HG03442 (cell line): Measurements from ENCODE around the gene TOR2A.
"Not testable (repeated sequence)": the region's sequence is repeated elsewhere in the genome, so short reads cannot be mapped to it uniquely, and the experiment has no call there.

Experiments used
- ATAC-seq: cut with Tn5 transposase; IDR thresholded peaks from one replicate; pipeline ENCODE4 v1.9.1; 2021; ENCODE audit warnings: mild to moderate bottlenecking, moderate library complexity; ENCODE audit not compliant: unreplicated experiment

The TOR2A gene

DNA sequence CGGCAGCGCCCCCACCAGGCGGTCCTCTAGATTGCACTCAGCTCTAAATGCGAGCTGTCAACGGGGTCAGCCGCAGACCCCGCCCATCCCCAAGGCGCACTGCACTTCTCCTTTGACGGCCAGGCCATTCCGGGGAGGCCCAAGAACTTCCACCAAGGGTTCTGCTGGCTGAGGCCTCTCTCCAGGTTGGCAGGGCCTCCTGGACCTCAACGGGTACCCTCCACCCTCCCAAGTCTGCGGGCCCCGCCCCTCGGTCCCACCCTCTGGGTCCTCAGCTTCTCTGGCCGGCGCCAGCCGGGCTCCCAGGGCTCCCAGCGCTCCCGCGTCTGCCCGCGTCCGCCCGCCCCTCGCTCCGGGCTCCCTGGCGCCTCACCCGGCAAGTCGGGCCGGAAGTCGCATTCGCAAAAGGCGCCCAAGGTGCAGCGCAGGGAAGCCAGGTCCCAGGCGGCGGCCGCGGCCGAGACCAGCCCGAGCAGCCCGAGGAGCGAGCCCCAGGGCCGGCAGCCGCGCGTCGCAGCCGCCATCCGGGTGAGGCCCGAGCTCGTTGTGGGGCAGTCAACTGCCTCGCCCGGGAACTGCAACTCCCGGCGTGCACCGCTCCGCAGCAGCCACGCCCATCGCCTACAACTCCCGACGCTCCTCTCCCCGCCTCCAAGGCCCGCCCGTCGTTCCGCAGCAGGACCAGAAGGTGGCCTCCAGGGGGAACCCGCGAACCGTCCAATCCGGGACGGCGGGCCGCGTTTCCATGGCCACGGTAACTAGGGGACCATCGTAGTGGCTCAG is at the start of gene TOR2A:
Gene TOR2A (minus strand): TSS at position 548 of the 783 bp plus-strand sequence. CDS start 24 bp downstream, at position 524.
- peak; percentile 88 for ATAC-seq

DNA sequence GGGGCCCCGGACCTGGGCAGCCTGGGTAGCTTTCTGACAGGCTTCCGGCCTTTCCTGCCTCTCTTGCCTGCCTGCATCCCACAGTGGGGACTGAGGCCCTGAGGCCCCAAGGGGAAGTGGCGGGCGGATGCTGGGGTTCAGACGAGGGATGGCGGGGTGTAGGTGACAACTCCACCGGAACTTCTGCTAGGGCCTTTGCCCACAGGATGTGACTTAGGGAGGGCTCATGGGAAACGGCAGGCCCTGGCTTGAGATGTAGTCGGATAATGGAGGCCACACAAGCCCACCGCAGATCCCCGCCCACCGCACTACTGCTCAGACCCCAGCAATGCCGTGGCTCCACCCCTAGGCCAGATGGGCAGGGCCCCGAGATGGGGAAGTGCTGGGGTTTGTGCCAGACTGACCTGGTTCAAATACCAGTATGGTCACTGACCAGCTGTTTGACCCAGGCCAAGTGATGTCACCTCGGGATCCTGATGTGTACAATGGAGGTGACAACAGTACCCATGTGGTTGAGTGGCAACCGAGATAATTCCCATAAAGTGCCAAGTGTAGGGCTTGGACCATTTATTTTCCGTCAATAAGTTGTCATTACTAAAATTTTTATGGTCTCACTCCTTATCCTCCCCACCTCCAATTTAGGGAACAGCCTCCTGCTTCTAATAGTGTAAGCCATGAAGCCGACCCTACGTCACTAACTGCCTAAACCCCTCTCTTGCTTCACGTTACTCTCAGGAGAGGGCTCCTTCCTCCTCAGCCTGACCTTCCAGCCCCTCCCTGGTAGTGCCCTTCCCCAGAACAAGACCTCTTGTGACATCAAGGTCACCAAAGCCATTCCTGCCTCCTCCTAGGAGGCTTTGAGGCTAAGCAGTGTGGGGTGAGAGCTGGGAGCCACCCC is 48.3 kb upstream of the TOR2A start:
- no peak for ATAC-seq

DNA sequence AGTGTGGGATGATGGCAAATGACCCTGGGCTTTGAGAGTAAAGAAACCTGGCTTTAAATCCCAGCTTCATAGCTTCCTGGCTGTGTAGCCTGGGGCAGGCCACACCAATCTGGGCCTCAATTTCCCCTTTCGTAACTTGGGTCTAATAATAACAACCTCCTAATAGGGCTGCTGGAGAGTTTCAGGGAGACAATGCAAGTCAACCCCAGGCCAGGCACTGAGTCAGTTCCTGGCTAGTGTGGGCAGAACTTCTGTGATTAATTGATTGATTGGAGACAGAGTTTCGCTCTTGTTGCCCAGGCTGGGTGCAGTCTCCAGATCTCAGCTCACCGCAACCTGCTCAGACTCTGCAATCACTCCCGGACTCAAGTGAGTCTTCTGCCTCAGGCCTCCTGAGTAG is 46.7 kb upstream of the TOR2A start:
- no peak for ATAC-seq

DNA sequence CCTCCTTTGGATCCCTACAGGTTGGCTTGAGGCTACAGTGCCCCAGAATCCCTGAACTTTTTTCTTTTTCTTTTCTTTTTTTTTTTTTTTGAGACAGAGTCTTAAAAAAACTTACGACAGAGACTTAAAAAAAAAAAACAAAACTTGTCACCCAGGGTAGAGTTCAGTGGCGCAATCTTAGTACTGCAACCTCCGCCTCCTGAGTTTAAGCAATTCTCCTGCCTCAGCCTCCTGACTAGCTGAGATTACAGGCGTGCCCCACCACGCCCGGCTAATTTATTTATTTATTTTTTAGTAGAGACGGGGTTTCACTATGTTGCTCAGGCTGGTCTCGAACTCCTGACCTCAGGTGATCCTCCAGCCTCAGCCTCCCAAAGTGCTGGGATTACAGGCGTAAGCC is 45.8 kb upstream of the TOR2A start:
- not testable (repeated sequence) for ATAC-seq

DNA sequence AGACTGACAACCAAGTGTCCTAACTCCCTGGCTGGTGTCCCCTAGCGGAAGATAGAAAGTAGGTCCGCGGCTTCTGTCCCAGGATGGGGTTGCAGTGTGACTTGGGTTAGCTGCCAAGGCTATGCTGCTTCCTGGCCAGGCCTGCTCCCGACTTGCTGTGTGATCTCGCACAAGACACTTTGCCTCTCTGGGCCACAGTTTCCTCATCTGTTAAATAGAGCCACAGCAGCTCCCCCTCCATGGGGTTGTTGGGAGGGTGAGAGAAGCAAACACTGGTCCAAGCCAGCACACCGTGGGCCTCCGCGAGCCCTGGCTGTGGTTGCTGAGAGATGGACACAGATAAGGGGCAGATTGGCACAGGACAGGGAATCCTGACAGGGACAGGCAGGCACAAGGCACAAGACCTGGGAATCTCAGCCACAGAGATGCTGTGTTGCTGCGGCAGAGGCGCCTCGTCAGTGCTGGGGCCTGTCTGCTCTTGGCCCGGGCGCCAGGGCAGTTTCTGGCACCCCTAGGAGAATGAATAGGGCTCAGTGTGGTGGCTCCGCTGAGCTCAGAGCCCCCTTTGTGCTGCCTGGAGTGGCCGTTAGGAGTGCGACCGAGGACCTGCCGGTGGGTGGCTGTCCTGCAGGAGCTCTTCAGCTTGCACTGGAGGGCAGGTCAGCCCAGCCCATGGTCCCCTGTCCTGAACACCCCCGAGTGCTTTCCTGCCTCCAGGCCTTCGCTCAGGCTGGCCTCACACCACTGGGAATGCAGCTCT is 45.2 kb upstream of the TOR2A start:
- ATAC-seq, result no peak

DNA sequence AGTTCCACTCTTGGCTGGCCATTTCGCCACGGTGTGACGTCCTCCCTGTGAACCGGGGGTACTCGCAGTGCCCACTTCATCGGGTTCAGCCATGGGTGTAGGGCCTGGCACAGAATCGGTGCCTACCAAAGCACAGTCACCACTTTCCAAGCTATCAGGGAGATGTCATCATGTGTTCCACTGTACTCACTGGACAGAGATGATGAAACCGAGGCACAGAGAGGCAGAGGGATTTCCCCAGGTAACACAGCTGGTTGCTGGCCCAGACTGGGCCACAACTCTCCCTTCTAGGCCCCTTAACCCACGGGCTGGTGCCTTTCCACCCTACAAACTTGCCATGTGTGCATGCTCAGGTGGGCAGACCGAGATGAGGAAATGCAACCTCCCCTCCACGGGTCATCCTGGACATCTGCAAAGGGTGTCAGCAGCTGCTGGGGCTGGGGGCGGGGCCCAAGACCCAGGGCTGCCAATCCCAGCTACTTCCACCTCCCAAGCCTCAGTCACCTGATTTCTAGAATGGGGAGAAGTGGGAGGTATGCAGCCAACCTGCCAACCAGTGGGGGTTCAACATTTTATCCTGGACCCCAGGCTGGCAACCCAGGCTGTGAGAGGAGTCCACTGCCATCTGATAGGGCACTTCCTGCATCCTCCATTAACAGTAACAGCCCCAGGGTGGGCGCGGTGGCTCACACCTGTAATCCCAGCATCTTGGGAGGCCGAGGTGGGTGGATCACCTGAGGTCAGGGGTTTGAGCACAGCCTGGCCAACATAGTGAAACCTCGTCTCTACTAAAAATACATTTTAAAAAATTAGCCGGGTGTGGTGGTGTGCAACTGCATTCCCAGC is 44.3 kb upstream of the TOR2A start:
- peak; percentile 33 for ATAC-seq

DNA sequence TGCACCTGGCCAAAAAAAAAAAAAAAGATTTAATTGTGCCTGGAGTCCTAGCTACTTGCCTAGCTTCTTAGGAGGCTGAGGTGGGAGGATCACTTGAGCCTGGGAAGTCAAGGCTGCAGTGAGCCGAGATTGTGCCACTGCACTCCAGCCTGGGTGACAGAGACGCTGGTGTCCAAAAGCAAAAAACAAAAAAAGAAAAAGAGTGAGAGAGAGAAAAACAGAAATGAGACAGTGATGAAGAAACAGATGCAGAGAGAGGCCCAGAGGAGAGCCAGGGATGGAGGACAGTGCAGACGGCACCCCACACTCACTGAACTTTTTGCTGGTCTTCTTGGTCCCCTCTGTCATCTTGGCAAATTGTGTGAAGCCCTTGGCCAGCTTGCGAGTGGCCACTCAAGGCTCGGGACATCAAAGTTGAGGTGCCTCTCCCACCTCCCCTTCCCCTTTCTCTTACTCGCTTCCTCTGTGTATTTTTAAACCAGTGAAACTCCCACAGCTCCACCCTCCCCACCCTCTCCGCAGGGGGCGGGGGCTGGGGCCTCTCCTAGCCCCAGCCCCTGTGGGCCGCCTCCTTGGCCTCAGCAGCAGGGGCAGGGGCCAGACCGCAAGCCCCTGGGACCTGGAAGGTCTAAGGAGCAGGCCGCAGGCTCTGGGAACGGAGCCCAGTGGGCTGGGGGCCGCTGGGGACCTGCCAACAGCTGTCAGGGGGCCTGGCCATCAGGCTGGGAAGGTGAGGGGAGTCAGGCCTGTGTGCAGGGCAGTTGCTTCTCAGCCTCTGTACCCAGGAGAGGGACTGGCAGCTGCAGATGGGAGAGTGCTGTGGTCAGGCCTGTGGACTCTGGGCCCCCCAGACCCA is 43.4 kb upstream of the TOR2A start, which contains the start of gene SH2D3C:
Gene SH2D3C (minus strand): TSS at position 387 of the 856 bp plus-strand sequence. CDS start 39 bp downstream, at position 348.
- peak; percentile 34 for ATAC-seq

DNA sequence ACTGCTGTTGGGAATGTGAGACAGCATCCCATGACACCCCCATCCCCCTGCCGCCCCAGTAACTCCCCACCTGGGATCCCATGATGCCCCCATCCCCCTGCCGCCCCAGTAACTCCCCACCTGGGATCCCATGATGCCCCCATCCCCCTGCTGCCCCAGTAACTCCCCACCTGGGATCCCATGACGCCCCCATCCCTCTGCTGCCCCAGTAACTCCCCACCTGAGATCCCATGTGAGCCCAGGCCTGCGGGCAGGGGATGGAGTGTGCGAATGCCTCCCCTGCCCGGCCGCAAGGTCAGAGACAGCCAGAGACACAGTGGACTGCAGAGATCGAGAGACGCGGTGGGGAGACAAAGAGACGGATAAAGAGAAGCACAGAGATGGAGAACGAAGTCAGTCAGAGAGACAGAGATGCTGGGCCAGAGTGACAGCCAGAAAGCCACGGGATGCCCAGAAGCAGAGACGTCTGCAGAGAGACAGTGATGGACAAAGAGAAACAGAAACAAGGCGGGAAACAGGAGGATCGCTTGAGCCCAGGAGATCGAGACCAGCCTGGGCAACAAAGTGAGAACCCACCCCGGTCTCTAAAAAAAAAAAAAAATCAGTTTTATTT is 42.4 kb upstream of the TOR2A start:
- no peak for ATAC-seq

DNA sequence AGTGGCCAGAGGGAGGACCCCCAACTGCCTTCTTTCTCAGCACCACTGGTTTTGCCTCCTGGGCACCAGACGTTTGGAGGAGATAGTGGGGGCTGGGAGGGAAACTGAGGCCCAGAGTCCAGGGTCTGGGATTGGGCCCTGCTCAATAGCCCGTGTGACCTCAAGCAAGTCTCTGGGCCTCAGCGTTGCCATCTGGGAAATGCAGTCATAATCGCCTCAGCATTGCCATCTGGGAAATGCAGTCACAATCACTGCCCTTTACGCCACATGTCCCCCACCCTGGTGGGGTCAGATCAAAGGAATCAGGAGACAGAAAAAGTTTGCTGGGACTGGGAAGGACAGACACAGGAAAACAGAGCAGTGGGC is 41.8 kb upstream of the TOR2A start:
- no peak for ATAC-seq

DNA sequence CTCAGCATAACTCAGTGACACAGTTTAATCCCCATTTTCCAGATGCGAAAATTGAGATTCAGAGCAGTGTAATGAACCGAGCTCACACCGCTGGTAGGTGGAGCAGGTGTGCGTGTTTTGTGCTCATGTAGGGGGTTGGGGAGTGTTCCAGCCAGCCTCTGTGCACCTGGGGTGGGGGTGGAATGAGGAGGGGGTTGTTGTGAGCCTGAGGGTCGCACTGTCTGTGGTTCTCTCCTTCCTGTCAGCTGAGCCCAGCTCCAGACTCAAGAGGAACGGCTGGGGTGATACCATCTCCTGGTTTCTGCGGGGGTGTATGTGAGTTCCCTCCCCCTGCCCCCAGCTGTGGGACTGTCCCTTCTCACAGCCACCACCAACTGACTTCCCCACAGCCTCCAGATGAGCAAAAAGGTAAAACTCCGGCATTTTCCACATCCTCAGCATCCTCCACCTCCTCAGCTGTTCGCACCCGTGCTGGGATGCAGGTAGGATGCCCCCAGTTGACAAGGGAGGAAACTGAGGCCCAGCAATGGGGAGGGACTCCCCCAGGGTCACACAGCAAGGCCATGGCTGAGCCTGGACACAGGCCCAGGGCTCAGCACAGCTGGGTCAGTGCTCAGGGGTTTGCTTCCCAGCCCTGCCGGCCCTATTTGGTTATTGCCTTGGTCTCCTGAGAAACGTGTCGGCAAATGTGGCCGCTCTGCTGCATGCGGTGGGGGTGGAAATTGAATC is 41.3 kb upstream of the TOR2A start:
- no peak for ATAC-seq

DNA sequence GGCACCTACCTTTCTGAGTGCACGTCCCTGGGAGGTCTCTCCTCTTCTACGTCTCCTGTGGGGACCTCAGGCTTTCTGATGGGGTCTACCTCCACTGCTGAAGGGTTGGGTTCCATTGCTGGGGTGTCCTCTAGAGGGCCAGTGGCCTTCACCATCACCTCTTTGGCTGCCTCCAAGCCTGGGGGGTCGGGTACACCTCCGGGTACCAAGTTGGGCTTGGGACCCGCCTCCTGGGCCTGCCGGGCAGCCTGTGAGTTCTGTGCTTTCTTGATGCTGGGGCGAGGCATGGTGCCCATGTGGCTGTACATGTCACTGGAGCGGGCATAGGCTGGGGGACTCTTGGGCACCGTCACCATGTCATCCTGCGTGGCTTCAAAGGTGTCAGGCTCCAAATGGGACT is 38.9 kb upstream of the TOR2A start:
- ATAC-seq, result no peak

DNA sequence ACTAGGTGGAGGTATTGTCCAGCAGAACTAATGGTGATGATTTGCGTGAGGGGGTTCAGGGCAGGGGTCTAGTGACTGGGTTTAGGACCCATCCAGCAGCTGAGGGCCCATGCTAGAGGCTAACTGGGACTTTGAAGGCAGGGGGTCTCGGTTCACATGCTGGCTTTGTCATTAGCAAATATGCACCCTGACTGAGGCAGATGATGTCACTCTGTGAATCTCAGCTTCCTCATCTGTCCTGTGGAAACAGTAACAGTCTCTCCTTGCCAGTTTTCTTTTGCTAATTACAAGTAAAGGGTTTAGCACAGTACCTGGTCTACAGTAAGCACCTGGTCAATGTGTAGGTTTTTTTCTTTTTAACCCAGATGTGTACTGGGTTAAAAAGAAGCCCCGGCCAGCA is 38.2 kb upstream of the TOR2A start:
- no peak for ATAC-seq

DNA sequence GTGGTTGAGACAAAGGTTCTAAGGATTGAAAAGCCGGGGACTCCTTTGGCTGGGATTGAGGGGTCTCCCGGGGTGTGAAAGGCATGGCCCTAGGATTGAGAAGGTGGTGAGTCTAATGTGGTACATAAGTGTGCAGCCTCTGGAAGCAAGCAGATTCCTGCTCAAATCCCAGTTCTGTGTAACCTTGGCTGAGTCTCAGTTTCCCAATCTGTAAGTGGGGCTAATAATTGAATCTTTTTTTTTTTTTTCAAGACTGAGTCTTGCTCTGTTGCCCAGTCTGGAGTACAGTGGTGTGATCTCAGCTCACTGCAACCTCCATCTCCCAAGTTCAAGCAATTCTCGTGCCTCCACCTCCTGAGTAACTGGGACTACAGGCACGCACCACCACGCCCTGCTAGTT is 37.5 kb upstream of the TOR2A start:
- no peak for ATAC-seq

DNA sequence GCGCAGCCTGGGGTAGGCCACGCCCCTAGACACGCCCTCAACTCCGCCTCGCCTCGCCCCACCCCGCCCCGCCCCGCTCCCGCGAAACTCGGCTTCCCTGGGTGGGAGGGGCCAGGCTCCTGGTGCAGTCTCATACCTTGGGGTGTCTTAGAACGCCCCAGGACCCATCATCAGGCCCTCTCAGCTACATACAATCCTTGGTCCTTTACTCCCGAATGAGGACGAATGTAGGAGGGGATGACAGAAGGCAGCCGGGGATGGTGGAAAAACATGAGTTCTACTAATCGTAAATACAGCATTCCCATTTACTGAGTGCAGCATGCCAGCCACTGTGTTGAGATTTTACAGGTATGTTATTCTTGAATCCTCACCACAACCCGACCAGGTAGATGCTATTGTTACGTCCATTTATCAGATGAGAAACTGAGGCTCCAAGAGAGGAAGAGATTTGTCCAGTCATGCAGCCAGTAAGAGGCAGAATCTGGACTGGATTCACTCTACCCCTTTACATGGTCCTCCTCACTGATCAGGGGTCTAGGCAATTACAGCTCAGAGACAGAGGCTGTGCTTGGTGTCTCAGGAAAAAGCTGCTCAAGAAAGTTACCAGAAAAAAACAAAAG is 36.6 kb upstream of the TOR2A start:
- no peak for ATAC-seq

DNA sequence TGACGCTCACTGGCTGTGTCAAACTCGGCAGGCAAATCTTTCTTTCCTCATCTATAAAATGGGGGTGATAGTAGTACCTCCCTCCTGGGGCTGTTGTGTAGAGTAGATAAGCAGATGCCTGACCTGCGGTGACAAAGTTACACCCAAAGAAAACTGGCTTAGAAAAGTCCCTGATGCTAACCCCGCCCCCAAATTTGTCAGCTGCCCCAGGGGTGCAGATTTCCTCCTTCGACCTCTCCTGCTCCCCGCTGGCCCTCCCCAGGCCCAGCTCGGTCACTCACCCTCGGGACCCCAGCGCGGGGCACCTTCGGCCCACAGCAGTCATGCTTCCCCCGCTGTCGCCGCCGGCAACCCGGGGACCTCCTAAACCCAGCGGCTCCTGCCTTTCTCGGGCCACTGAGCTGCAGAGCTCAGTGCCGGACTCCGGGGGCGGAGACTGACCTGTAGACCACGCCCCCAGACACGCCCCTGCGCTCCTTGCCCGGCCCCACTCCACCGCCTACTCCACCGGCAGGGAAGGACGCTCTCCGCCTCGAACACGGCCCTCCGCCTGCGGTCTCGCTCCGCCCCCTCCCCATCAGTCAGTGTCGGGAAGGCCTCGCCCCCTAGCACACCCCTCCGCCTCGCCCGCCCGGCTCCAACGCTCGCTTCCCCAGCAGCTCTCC is 35.9 kb upstream of the TOR2A start:
- peak; percentile 85 for ATAC-seq

DNA sequence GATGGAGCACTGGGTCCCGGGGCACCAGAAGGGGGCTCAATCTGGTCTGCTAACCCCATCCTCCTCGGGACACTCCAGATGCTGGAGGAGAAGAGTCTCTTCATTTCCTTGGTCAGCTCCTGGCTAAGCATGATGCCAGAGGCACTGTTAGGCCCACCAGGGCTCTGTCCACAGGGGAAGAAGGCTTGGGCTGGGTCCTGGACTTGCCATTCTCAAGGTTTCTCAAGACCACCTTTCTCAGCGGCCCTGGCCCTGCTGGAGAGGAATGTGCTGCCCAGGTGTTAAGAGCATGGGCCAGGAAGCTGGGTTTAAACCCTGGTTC is 35.5 kb upstream of the TOR2A start:
- no peak for ATAC-seq

DNA sequence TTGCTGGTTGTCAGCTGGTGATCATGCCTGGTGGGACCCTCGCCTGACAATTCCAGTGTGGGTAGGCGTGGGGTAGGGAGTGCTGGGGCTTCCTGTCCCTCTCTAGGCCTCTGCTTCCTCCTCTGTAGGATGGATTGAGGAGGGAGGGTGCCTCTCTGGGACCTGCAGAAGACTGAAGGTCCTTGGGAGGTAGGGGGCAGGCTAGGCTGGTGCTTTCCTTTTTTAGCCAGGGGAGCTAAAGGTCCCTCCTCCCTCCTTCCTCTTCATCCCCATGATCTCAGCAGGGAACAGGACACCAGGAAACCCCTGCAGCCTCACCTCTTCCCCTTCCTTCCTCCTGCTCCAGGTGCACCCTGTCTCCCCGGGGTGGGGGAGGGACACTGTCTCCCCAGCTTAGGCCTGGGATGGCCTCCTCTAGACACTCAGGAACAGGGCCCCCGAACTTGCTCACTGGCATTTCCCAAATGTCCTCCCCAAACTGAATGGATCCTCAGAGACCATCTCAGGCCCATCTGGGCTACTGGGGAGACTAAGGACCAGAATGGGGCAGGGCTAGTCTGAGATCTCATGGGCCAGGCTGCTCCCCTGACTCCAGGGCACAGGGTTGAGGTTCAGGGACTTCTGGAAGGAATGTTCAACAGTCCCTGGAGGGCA is 35.0 kb upstream of the TOR2A start:
- no peak for ATAC-seq
